Raji (cell line): Measurements from ENCODE around the gene CSF3R.

Experiments
- POLR2A ChIP-seq: IDR thresholded peaks from 2 replicates; pipeline ENCODE4 v1.6.1; 2011; ENCODE audit warnings: low read depth, low read length, control low read depth; ENCODE audit not compliant: insufficient read depth

The CSF3R gene

GRCh38 chr1:36482724-36483388, at the start of gene CSF3R:
CSF3R (minus strand) TSS chr1:36482913; CDS start chr1:36479496, 3,417 bp downstream.
- TF ChIP-seq POLR2A = no peak

GRCh38 chr1:36531833-36532232, 49.1 kb upstream of the CSF3R start:
- no peak for TF ChIP-seq POLR2A

GRCh38 chr1:36530791-36531190, 48.1 kb upstream of the CSF3R start:
- no peak for TF ChIP-seq POLR2A

GRCh38 chr1:36530261-36530660, 47.5 kb upstream of the CSF3R start:
- no peak for TF ChIP-seq POLR2A

- TF ChIP-seq POLR2A = no peak
These were observed 47.1 kb upstream of the CSF3R start for GRCh38 chr1:36529769-36530260.

- no peak for TF ChIP-seq POLR2A
These were observed 45.9 kb upstream of the CSF3R start for GRCh38 chr1:36528361-36529349.

GRCh38 chr1:36525166-36525565, 42.5 kb upstream of the CSF3R start:
- TF ChIP-seq POLR2A = no peak

- TF ChIP-seq POLR2A = no peak
These were observed 41.8 kb upstream of the CSF3R start for GRCh38 chr1:36524359-36525062.

- TF ChIP-seq POLR2A = no peak
These were observed 41.1 kb upstream of the CSF3R start for GRCh38 chr1:36523850-36524249.

GRCh38 chr1:36523230-36523495, 40.5 kb upstream of the CSF3R start:
- TF ChIP-seq POLR2A = no peak

GRCh38 chr1:36522461-36523229, 39.9 kb upstream of the CSF3R start:
- no peak for TF ChIP-seq POLR2A

GRCh38 chr1:36522021-36522420, 39.3 kb upstream of the CSF3R start:
- TF ChIP-seq POLR2A = no peak

- TF ChIP-seq POLR2A = no peak
These were observed 38.2 kb upstream of the CSF3R start for GRCh38 chr1:36520771-36521420.

- TF ChIP-seq POLR2A = no peak
These were observed 37.3 kb upstream of the CSF3R start for GRCh38 chr1:36520056-36520455.
